ENCODE measurements around the gene IL21R.
"Not testable (repeated sequence)": the region's sequence is repeated elsewhere in the genome, so short reads cannot be mapped to it uniquely, and the experiment has no call there.

The IL21R gene

GRCh38 chr16:27446721-27447120 is 44.7 kb downstream of the IL21R start:
- DNase-seq, result no peak

DNA sequence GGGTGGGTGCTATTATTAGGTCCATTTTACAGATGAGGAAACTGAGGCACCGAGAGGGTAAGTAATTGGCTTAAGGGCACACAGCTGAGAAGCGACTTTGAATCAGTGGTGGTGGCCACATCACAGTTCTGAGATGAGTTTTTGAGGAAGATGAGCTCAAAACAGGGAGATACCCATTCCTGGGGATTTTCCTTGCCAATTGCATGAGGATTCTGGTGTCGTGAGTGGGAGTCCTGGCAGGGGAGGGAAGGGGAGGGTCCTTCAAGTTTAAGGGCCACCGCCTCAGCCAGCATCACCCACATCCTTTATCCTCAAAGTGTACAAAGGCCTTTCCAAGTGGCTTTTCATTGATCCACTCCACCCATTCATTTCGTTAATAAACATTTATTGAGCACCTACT is 45.3 kb downstream of the IL21R start:
- no peak for DNase-seq

DNA sequence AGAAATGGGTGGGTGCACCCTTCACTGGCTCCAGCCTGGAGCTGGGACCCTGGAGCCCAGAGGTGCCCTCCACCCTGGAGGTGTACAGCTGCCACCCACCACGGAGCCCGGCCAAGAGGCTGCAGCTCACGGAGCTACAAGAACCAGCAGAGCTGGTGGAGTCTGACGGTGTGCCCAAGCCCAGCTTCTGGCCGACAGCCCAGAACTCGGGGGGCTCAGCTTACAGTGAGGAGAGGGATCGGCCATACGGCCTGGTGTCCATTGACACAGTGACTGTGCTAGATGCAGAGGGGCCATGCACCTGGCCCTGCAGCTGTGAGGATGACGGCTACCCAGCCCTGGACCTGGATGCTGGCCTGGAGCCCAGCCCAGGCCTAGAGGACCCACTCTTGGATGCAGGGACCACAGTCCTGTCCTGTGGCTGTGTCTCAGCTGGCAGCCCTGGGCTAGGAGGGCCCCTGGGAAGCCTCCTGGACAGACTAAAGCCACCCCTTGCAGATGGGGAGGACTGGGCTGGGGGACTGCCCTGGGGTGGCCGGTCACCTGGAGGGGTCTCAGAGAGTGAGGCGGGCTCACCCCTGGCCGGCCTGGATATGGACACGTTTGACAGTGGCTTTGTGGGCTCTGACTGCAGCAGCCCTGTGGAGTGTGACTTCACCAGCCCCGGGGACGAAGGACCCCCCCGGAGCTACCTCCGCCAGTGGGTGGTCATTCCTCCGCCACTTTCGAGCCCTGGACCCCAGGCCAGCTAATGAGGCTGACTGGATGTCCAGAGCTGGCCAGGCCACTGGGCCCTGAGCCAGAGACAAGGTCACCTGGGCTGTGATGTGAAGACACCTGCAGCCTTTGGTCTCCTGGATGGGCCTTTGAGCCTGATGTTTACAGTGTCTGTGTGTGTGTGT is 46.8 kb downstream of the IL21R start:
- DNase-seq, result peak; percentile 38

- DNase-seq, result no peak
Measured at GRCh38 chr16:27449434-27450195, 47.6 kb downstream of the IL21R start.

DNA sequence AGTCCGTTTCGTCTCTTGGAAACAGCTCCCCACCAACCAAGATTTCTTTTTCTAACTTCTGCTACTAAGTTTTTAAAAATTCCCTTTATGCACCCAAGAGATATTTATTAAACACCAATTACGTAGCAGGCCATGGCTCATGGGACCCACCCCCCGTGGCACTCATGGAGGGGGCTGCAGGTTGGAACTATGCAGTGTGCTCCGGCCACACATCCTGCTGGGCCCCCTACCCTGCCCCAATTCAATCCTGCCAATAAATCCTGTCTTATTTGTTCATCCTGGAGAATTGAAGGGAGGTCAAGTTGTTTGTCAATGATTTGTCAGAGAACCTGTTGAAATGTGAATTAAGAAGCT is 48.2 kb downstream of the IL21R start:
- no peak for DNase-seq

- DNase-seq, result no peak
Measured at GRCh38 chr16:27452569-27453493, 50.9 kb downstream of the IL21R start.

GRCh38 chr16:27453494-27453825 is 51.5 kb downstream of the IL21R start:
- DNase-seq, result no peak

DNA sequence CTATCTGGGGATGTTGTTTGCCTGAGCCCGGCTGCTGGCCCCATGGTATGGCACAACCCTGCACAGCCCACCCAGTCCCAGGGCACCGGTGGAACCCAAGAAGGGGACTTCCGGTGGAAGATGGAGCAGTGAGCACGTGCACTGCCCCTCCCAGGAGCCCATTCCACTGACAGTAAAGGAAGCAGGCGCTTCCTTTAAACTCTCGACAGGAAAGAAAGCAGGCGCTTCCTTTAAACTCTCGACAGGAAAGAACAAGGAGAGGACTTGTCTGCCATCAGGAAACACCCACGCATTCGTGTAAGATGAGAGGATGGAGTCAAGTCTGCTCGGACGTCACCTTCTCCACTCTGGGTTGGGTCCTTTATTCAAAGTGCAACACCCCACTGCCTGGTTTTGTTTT is 53.7 kb downstream of the IL21R start:
- DNase-seq, result no peak

GRCh38 chr16:27457605-27457900 is 55.6 kb downstream of the IL21R start:
- DNase-seq, result not testable (repeated sequence)

DNA sequence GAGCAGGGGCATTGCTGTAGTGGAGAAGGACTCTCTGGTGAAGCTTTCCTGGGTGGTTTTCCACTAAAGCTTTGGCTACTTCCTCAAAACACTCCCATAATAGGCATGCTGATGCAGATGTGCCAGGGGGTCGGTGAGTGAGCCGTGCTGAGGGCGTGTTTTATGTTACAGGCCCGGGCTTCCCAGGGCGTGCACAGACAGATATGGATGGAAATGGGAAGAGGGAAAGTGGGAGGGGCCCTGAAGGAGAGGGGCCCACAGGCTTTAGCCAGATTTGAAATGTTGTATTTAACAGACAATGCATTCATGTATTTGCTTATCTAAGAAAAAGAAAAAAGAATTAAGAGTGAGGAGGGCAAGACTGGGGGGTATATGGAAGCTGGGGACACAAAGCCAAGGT is 56.3 kb downstream of the IL21R start:
- DNase-seq, result no peak

- no peak for DNase-seq
Measured at GRCh38 chr16:27458987-27459688, 57.2 kb downstream of the IL21R start.

- no peak for DNase-seq
Measured at GRCh38 chr16:27460213-27460612, 58.2 kb downstream of the IL21R start.

- no peak for DNase-seq
Measured at GRCh38 chr16:27460663-27461482, 58.9 kb downstream of the IL21R start.

- DNase-seq, result no peak
Measured at GRCh38 chr16:27461483-27462171, 59.7 kb downstream of the IL21R start.

DNA sequence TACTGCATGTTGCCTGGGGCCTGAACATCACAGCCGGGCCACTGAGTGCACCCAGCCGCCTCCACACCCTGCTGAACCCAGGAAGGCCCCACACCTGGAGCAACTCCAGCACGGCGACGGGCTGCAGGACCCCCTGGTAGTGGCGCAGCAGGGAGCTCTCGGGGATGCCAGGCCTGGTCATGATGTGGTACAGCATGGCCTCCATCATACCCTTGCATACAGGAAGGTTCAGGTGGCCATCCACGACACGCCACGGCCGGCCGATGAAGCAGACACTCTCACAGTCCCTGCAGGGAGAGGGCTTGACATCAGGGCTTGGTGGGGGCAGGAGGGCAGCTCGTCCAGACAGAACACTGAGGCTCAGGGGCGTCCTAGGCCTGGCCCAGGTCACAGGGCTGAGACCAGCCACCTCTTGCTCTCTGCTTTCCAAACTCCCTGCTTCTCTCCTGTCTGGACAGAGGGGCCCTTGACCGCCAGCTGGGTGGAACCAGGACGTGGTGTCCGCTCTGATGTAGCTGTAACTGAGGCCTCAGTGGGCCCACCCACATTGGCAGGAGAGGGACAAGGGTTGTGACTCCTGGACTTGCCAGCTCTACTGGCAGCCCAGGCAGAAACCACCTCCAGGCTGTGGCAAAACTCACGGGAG is 60.3 kb downstream of the IL21R start:
- DNase-seq, result no peak

GRCh38 chr16:27462846-27463682 is 61.1 kb downstream of the IL21R start:
- no peak for DNase-seq

DNA sequence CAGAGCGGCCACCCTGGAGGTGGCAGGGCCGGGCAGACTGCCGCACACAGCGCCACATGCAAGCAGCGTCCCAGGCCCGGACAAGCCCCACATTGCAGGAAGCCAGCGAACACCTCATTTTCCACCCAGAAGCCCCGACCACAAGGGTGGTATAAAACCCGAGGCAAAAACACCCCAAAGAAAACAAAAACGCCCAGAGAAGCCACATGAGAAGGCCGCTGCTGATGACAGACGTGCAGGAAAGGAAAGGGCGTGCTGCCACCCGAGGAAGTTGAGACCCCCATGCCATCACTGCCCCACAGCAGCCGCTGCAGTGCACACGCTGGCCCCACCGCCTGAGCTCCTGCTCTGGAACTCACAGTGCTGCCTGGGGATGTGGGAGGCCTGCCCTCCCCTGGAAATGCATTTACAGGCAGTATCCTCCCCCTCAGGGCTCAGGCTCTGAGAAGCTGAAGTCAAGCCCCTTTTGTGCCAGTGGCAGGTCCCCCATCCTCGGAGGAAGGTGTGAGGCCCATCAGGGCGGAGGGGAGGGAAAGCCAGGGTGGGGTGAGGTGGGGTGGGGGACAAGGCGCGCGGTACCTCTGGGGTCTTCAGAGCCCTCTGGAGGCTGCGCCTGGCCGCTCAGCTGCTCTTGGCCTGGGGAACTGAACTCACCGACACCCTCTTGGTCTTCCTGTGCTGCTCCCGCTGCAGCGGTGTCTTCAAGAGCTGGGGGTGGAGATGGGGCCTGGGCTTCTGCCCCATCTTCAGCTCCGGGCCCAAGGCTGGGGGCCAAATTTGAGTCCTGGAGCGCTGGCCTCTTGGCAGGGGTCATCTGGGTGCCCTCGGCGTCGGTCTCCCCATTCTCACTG is 62.0 kb downstream of the IL21R start:
- DNase-seq, result no peak

DNA sequence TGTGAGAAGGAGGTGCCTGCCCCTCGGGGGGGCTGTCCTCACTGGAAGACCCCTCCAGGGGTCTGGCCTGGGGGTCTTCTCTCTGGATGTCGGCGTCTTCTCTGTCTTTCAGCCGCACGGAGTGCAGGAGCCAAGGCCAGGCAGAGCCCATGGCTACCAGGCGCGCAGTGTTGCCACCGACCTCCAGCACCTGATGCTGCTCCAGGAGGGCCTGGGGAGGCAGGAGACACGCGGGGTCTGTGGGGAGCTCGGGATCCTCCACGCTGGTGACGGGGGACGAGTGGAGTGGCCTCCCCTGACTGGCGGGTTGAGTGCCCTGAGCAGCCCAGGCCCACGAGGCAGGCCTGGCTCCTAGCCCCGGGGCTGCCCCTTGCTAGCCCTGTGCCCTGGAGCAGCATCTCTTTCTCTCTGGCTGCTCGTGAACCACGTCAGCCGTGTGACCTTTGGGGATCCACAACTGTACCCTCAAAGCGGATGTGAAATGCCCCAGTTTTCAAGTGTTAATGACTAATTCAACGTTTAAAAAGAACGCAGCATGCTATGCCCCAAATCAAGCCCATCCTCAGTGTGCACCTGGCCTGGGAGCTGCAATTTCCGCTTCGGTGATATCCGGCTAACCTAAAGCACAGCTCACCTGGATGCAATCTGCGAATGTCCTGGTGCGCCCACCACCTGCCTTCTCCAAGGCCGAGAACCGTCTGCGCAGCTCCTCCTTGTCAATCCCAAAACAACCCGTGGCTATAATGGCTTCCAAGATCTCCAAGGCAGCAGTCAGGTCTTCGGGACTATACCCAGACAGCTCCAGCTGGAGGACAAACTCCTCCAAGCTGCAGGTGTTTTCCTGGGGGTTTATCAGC is 62.9 kb downstream of the IL21R start:
- DNase-seq, result no peak
